ENCODE data around the gene PARD6B. TPM values are rescaled to one million over a fixed set of nuclear protein-coding genes. Genes with fewer than 3 reads are reported as not detected.
"Not testable (repeated sequence)": the region's sequence is repeated elsewhere in the genome, so short reads cannot be mapped to it uniquely, and the experiment has no call there.

Gene PARD6B
- total RNA-seq, 2 donors from 2014 or later = 8.3 to 14.4 TPM

DNA sequence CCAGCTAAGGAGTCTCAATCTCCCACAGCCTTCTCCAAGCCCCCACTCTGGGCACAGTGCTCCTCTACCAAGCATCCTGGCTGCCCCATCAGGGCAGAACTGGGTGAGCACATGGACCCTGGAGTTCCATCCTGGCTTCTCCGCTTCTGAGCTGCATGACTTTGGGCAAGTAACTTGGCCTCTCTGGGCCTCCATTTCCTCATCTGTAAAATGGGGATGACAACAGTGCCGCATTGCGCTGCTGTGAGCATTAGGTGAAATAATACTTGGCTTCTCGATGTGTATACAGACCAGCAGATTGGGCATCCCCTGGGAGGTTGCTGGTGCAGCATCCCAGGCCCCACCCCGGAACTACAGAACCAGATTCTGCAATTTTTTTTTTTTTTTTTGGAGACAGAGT is 31.7 kb upstream of the PARD6B start:
- intact Hi-C loops (cut with DNase I) = no loop called here
- 91% methylated on average over 5 of the region's 5 CpGs for WGBS
- Histone ChIP-seq H3K27me3 (replicated peaks; ENCODE audit: insufficient read depth) (no peaks in the 10 kb centered on the region), H3K36me3 (no peaks in the 10 kb centered on the region), H3K4me3 (no peak overlapping the region), H3K4me1 (replicated peaks) (no peaks in the 10 kb centered on the region), H3K27ac (no peak overlapping the region), H3K9me3 (no peaks in the 10 kb centered on the region)
- TF ChIP-seq, protein P1, sequence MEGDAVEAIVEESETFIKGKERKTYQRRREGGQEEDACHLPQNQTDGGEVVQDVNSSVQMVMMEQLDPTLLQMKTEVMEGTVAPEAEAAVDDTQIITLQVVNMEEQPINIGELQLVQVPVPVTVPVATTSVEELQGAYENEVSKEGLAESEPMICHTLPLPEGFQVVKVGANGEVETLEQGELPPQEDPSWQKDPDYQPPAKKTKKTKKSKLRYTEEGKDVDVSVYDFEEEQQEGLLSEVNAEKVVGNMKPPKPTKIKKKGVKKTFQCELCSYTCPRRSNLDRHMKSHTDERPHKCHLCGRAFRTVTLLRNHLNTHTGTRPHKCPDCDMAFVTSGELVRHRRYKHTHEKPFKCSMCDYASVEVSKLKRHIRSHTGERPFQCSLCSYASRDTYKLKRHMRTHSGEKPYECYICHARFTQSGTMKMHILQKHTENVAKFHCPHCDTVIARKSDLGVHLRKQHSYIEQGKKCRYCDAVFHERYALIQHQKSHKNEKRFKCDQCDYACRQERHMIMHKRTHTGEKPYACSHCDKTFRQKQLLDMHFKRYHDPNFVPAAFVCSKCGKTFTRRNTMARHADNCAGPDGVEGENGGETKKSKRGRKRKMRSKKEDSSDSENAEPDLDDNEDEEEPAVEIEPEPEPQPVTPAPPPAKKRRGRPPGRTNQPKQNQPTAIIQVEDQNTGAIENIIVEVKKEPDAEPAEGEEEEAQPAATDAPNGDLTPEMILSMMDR (IDR thresholded peaks at IDR 0.05) = no peak
- TF ChIP-seq POLR2AphosphoS5 (IDR thresholded peaks at IDR 0.05) = no peak
- no peak for TF ChIP-seq POLR2A (IDR thresholded peaks at IDR 0.05)
- no peak for DNase-seq (ENCODE audit: low spot score)

DNA sequence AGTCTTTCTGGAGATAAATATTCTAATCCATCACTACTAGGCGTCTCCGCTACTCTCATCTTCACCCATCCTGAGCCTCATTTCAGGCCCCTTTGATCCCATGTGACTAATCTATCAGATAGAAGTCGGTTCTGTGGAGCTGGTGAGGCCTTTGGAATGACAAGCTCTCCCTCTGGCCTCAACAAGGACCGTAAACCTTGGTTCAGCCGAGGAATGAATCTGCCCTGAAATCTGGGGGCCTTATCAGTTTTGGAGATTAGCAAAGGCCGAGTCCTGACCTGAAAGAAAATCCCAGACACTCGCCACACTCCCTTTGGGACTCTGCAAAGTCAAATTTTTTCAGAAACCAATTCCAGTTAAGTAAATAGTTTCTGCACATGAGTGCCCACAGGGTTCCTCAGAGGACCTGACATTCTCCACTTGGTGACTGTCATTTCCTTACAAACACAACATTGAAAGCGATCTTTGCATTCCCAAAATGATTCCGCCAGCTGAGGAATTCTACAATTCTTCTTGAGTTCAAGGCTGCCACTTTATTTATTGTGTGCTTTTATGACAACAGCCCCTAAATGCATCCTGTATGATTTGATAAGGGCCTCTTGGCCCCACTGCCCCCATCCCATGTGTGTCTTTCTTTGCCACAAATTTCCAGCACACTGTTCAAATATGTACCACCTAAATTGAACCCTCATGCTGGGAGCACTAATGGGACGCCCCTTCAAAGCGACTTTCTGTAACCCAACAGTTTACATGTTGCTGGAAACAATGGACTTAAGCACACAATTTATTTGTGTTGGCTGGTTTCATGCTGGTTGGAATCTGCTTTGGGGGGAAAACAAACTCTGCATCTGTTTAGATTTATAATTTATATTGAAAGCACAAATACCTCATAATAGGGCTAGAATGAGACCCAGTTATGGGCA is 30.1 kb upstream of the PARD6B start:
- H3K4me1 ChIP-seq (replicated peaks) = no peaks in the 10 kb centered on the region
- 79% methylated on average over 11 of the region's 11 CpGs for WGBS
- no peak for TF ChIP-seq POLR2AphosphoS5 (IDR thresholded peaks at IDR 0.05)
- TF ChIP-seq, protein P1 (IDR thresholded peaks at IDR 0.05) = no peak
- TF ChIP-seq POLR2A (IDR thresholded peaks at IDR 0.05) = no peak
- H3K4me3 ChIP-seq = no peak overlapping the region
- H3K9me3 ChIP-seq = no peaks in the 10 kb centered on the region
- DNase-seq (ENCODE audit: low spot score) = no peak
- H3K36me3 ChIP-seq = no peaks in the 10 kb centered on the region
- intact Hi-C loops (cut with DNase I) = no loop called here
- no peak overlapping the region for H3K27ac ChIP-seq
- no peaks in the 10 kb centered on the region for H3K27me3 ChIP-seq (replicated peaks; ENCODE audit: insufficient read depth)

DNA sequence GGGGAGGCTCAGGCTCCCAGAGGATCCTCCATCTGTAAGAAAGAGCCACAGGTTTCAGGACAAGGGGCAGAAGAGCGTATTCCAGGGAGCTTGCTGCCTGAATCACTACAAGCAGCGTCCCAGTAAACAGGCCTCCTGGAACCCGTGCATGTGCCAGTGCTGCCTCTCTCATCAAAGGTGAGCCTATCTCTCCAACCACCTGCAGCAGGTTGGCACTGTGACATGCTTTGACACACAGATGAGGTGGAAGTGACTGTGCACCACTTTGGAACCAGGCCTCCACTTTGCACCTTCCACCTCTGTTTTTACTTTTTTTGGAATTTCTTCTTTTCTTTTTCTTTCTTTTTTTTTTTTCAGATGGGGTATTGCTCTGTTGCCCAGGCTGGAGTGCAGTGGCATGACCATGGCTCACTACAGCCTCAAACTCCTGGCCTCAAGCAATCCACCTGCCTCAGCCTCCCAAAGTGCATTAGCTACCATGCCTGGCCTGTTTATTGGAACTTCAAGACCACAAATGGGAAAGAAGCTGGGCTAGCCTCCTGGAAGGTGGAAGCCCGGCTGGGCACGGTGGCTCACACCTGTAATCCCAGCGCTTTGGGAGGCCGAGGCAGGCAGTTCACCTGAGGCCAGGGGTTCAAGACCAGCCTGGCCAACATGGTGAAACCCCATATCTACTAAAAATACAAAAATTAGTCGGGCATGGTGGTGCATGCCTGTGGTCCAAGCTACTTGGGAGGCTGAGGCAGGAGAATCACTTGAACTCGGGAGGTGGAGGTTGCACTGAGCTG is 27.5 kb upstream of the PARD6B start:
- H3K27ac ChIP-seq; H3K9me3 ChIP-seq; H3K36me3 ChIP-seq; H3K4me1 ChIP-seq (replicated peaks); intact Hi-C loops (cut with DNase I); DNase-seq (ENCODE audit: low spot score); H3K27me3 ChIP-seq (replicated peaks; ENCODE audit: insufficient read depth); H3K4me3 ChIP-seq: not testable (repeated sequence)
- 88% methylated on average over 9 of the region's 9 CpGs for WGBS

DNA sequence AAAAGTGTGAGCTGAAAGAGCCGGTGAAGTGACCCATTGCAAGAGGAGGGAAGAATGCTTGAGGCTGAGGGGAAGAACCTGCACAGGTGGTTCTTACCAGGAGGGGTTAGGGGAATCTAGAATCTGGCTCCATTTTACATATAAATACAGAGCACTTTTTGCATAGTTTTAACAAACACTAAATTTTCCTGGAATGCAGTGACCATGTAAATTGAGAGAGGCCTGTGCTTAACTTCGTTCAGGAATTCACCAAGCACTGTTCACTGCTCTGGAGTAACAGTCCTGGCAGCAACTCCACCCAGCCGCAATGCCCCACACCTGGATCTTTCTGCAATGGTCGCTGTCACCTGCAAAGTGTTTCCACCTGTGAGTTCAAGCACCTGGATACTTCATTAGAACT is 26.9 kb upstream of the PARD6B start:
- intact Hi-C loops (cut with DNase I) = no loop called here
- no peaks in the 10 kb centered on the region for H3K36me3 ChIP-seq
- no peaks in the 10 kb centered on the region for H3K9me3 ChIP-seq
- TF ChIP-seq POLR2AphosphoS5 (IDR thresholded peaks at IDR 0.05) = no peak
- TF ChIP-seq POLR2A (IDR thresholded peaks at IDR 0.05) = no peak
- TF ChIP-seq, protein P1 (IDR thresholded peaks at IDR 0.05) = no peak
- 76% methylated on average over 4 of the region's 4 CpGs for WGBS
- DNase-seq (ENCODE audit: low spot score) = no peak
- H3K4me1 ChIP-seq (replicated peaks) = no peaks in the 10 kb centered on the region
- H3K27me3 ChIP-seq (replicated peaks; ENCODE audit: insufficient read depth) = no peaks in the 10 kb centered on the region
- H3K4me3 ChIP-seq = no peak overlapping the region
- no peak overlapping the region for H3K27ac ChIP-seq

DNA sequence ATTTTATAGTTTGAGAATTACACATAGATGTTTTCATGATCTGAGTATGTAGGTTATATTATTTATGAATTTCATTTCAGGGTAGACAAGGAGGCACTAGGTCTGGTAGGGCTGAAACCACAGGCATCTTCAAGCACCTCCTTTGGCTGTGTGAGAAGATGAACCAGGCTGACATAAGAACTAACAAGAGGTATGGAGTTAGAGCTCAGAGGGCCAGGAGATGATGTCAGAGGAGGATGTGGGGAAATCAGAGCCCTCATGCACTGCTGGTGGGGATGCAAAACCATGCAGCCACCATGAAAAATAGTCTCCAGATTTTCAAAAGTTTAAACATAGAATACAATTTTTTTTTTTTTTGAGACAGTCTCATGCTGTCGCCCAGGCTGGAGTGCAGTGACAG is 26.4 kb upstream of the PARD6B start:
- Histone ChIP-seq H3K4me1 (replicated peaks) (no peaks in the 10 kb centered on the region), H3K9me3 (no peaks in the 10 kb centered on the region), H3K4me3 (no peak overlapping the region), H3K36me3 (no peaks in the 10 kb centered on the region), H3K27me3 (replicated peaks; ENCODE audit: insufficient read depth) (no peaks in the 10 kb centered on the region), H3K27ac (no peak overlapping the region)
- intact Hi-C loops (cut with DNase I) = no loop called here
- DNase-seq (ENCODE audit: low spot score) = no peak
- 100% methylated on average over 1 of the region's 1 CpG for WGBS
- TF ChIP-seq, protein P1 (IDR thresholded peaks at IDR 0.05) = no peak
- no peak for TF ChIP-seq POLR2AphosphoS5 (IDR thresholded peaks at IDR 0.05)
- TF ChIP-seq POLR2A (IDR thresholded peaks at IDR 0.05) = no peak

Data from prostate gland (tissue), 2 donors.